OCI-LY1 (cell line): Measurements from ENCODE around the gene ERN1.

ENCODE experiments used
- EZH2 ChIP-seq: fragments of 200-600 bp; sonication (generic), shearing (Covaris generic); IDR thresholded peaks from 2 replicates; pipeline ENCODE4 v1.8.0; 2017; ENCODE audit warnings: borderline replicate concordance, mixed run types, mild to moderate bottlenecking, antibody characterized with exemption, low read length, moderate library complexity, mixed read lengths
- TF ChIP-seq, protein P1 (sequence below): fragments of 200-600 bp; sonication (generic), shearing (Covaris generic); IDR thresholded peaks from 2 replicates; pipeline ENCODE4 v1.5.1; 2017; ENCODE audit warnings: mild to moderate bottlenecking, antibody characterized with exemption, low read length, moderate library complexity, mixed read lengths

DNA sequence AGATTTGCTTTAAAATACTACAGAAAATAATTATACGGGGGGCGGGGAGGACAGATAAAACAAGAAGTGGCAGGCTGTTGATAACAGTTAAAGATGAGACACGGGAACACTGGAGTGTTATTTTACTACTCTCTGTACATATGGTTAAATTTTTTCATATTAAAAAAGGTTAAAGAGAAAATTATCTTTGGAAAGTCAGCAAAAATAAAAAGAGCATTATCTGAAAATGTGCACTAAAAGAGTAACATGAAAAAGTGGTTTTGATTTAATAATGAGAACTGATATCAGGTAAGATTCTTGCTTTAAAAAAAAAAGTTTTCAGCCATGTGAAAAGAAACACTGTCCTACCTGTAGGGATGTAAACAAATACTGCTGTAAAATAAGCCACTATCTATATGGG lies 46.9 kb downstream of the ERN1 start:
- no peak for TF ChIP-seq EZH2
- TF ChIP-seq, protein P1, sequence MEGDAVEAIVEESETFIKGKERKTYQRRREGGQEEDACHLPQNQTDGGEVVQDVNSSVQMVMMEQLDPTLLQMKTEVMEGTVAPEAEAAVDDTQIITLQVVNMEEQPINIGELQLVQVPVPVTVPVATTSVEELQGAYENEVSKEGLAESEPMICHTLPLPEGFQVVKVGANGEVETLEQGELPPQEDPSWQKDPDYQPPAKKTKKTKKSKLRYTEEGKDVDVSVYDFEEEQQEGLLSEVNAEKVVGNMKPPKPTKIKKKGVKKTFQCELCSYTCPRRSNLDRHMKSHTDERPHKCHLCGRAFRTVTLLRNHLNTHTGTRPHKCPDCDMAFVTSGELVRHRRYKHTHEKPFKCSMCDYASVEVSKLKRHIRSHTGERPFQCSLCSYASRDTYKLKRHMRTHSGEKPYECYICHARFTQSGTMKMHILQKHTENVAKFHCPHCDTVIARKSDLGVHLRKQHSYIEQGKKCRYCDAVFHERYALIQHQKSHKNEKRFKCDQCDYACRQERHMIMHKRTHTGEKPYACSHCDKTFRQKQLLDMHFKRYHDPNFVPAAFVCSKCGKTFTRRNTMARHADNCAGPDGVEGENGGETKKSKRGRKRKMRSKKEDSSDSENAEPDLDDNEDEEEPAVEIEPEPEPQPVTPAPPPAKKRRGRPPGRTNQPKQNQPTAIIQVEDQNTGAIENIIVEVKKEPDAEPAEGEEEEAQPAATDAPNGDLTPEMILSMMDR = no peak
